ENCODE results near the gene SPATA17. TPM values are rescaled to one million over a fixed set of nuclear protein-coding genes. Genes with fewer than 3 reads are reported as not detected.

SPATA17 gene
- total and polyA plus RNA-seq, 11 donors = 0.39 to 1.6 (median 0.63) TPM

DNA sequence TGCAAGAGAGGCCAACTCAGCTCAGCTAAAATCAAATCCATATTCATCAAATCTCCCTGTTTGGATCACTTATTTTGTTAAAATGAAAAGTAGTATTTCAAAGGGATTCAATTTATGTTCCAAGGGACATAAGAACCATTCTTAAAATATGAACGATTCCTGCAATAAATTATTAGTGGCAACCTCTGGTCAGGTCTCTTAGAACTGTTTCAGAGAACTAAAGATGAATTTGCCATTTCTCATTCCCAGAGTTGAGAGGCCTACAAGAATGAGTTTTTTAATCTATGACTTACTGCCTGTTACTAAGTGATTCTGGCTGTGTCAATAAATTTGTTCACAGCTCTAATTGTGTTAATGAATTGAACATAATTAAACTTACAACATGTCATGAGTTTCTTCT is 268.5 kb downstream of the SPATA17 start:
- H3K27me3 ChIP-seq = no peaks in the 10 kb centered on the region
- intact Hi-C loops (cut with DNase I) = loop anchor here in 2 of 10 donors (10.0 kb wide), 1 partner anchor 265 kb away; no protein-coding TSS in a partner anchor
- ATAC-seq = no peak
- peaks cover 0 to 5% (median 0%) of the 10 kb centered on the region in 12 donors for H3K4me1 ChIP-seq
- TF ChIP-seq, protein P1, sequence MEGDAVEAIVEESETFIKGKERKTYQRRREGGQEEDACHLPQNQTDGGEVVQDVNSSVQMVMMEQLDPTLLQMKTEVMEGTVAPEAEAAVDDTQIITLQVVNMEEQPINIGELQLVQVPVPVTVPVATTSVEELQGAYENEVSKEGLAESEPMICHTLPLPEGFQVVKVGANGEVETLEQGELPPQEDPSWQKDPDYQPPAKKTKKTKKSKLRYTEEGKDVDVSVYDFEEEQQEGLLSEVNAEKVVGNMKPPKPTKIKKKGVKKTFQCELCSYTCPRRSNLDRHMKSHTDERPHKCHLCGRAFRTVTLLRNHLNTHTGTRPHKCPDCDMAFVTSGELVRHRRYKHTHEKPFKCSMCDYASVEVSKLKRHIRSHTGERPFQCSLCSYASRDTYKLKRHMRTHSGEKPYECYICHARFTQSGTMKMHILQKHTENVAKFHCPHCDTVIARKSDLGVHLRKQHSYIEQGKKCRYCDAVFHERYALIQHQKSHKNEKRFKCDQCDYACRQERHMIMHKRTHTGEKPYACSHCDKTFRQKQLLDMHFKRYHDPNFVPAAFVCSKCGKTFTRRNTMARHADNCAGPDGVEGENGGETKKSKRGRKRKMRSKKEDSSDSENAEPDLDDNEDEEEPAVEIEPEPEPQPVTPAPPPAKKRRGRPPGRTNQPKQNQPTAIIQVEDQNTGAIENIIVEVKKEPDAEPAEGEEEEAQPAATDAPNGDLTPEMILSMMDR (IDR thresholded peaks at IDR 0.05) = no peak
- TF ChIP-seq POLR2A (IDR thresholded peaks at IDR 0.05) = no peak
- H3K27ac ChIP-seq = no peak overlapping the region
- 73 to 83% (median 82%) methylated on average over 1 of the region's 1 CpG for WGBS, 4 donors
- no peak for DNase-seq
- no peak overlapping the region for H3K4me3 ChIP-seq
- H3K36me3 ChIP-seq = no peaks in the 10 kb centered on the region
- H3K9me3 ChIP-seq = no peaks in the 10 kb centered on the region

DNA sequence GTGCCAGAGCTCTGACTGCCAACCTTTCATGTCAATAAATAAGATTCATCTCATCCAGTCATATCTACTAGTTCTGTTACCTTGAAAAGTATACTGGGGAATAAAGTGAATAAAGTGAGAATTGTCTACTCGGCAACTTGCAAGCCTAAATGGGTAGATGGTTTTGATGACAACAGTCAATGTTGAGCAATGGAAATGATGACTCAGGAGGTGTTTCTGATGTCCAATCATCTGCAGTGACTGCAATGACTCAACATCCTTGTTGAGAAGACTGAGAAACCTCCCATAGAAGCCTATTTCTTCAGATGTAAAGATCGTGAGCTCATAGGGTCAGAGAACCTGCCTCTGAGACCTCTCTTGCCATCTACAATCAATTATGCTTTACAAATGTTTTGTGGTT is 276.4 kb downstream of the SPATA17 start:
- Histone ChIP-seq H3K36me3 (no peaks in the 10 kb centered on the region), H3K27ac (no peak overlapping the region), H3K4me1 (no peaks in the 10 kb centered on the region), H3K27me3 (no peaks in the 10 kb centered on the region), H3K4me3 (no peak overlapping the region), H3K9me3 (no peaks in the 10 kb centered on the region)
- ATAC-seq (no peak), DNase-seq (no peak)
- intact Hi-C loops (cut with DNase I) = no loop called here
- WGBS, 4 donors = 86 to 91% (median 88%) methylated on average over 2 of the region's 2 CpGs
- TF ChIP-seq POLR2A (IDR thresholded peaks at IDR 0.05) = no peak
- TF ChIP-seq, protein P1 (IDR thresholded peaks at IDR 0.05) = no peak

DNA sequence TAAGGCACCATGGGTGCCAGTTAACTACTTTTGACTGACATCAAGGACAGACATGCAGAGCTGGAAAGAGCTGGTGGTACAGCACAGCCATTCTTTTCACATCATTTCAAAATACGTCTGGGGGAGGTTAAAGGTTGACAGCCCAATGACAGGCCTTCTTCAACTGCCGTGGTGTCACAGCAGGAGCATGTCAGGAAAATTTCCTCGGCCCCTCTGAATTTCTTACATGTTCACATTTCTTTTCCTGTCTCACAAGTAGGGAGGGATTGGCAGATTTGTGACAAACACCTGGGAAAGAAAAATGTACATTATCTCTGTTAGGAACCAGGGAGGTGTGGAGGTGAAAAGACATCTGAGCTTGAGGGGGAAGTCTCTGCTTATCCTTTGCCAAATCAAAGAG is 279.1 kb downstream of the SPATA17 start:
- ATAC-seq (no peak), DNase-seq (no peak)
- H3K36me3 ChIP-seq = no peaks in the 10 kb centered on the region
- H3K4me3 ChIP-seq = no peak overlapping the region
- no peaks in the 10 kb centered on the region for H3K27me3 ChIP-seq
- H3K4me1 ChIP-seq = no peaks in the 10 kb centered on the region
- no peaks in the 10 kb centered on the region for H3K9me3 ChIP-seq
- 50 to 61% (median 57%) methylated on average over 3 of the region's 3 CpGs for WGBS, 4 donors
- H3K27ac ChIP-seq = no peak overlapping the region
- no peak for TF ChIP-seq POLR2A (IDR thresholded peaks at IDR 0.05)
- TF ChIP-seq, protein P1 (IDR thresholded peaks at IDR 0.05) = no peak
- intact Hi-C loops (cut with DNase I) = no loop called here

DNA sequence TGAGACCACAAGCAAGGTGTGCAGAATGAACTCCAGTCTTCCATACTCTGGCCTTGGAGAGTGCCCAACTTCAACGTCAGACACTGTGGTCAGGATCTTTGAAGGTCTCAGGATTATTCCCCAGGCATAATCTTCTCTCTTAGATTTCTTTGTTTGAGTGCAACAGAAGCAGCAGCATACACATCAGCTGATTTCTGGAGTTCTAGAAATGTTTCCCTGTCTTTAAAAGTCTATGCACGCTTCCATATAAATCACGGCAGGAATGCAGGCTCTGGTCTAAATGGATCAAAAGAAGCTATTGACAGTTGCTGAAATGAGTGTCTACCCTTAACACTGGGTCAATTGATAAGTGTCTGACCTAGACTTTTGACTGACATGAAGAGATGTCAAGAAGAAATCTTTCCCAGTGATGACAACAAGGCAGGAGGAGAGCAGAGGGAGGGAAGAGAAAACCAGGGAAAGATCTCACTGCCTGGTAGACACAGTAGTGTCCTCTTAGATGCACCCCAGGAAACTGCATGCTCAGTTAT is 279.7 kb downstream of the SPATA17 start:
- no peak for DNase-seq
- Histone ChIP-seq H3K36me3 (no peaks in the 10 kb centered on the region), H3K27ac (no peak overlapping the region), H3K4me1 (no peaks in the 10 kb centered on the region), H3K4me3 (no peak overlapping the region), H3K9me3 (no peaks in the 10 kb centered on the region), H3K27me3 (no peaks in the 10 kb centered on the region)
- no peak for ATAC-seq
- intact Hi-C loops (cut with DNase I) = no loop called here
- 59 to 64% (median 62%) methylated on average over 3 of the region's 3 CpGs for WGBS, 4 donors
- TF ChIP-seq POLR2A (IDR thresholded peaks at IDR 0.05) = no peak

DNA sequence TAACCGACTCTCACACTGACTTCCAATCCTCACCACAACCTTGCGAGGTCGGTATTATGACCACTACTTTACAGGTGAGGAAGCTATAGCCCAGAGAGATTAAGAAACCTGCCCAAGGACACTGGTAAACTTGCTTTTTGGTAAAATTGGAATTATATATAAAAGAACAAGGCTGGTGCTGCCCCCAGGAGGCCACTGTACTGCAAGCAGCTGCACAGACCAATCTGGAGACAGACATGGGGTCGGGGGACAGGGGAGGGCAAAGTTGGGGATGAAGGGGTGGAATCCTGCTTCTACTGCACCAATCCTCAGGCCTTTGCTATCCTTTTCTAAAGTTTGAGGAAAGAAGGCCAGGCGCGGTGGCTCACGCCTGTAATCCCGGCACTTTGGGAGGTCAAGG is 280.8 kb downstream of the SPATA17 start:
- Histone ChIP-seq H3K9me3 (no peaks in the 10 kb centered on the region), H3K27me3 (no peaks in the 10 kb centered on the region), H3K4me3 (no peak overlapping the region), H3K4me1 (no peaks in the 10 kb centered on the region), H3K27ac (no peak overlapping the region), H3K36me3 (no peaks in the 10 kb centered on the region)
- no peak for DNase-seq
- TF ChIP-seq POLR2A (IDR thresholded peaks at IDR 0.05) = no peak
- TF ChIP-seq, protein P1 (IDR thresholded peaks at IDR 0.05) = no peak
- intact Hi-C loops (cut with DNase I) = no loop called here
- no peak for ATAC-seq
- WGBS, 4 donors = 81 to 91% (median 86%) methylated on average over 8 of the region's 8 CpGs

All from heart left ventricle (tissue), 16 donors.